Stromal cell of bone marrow (primary cell): ENCODE data around the gene CHAC2.
"Not testable (repeated sequence)": the region's sequence is repeated elsewhere in the genome, so short reads cannot be mapped to it uniquely, and the experiment has no call there.

Experiments
- DNase-seq: peaks from one replicate; pipeline ENCODE4 v3.0.0-alpha.2; 2012; ENCODE audit warnings: low read depth

The CHAC2 gene

DNA sequence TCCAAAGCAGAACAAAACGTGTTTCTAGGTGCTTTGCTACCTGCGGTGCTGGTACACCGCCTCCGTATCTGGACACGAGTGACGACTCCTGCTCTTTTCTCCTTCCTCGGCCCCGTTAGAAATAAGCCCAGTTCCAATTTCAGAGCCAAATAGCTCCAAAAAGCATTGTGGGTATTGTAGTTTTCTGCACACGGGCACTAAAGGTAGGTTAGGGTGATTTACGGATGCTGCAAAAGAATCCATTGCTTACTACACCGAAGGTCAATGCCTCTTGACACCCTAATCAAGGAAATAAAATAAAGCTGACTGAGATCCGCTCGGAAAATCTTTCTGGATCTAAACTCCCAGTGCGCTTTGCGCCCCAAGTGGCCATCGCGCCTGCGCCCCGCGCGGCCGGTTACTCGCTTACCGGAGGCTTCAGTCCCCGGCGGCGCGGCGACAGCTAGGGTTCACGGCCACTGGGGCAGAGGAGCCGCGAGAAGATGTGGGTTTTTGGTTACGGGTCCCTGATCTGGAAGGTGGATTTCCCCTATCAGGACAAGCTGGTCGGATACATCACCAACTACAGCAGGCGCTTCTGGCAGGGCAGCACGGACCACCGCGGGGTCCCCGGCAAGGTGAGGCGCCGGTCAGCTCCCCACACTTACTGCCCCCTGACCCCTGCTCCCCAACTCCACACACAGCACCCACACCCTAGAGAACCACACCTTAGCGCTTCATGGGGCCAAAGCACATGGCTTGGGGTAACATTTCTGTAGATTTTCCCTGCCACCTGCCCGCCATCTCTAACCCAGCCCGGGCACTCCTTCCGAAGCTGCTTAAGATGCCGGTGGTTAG, at the start of gene CHAC2:
CHAC2 (plus strand) TSS at position 400 of the 837 bp plus-strand sequence; CDS start at position 483, 83 bp downstream.
- peak; percentile 44 for DNase-seq

- DNase-seq: not testable (repeated sequence)
Measured at GRCh38 chr2:53720944-53721343, 46.7 kb upstream of the CHAC2 start.

GRCh38 chr2:53724536-53724935, 43.1 kb upstream of the CHAC2 start:
- DNase-seq: peak; percentile 39

DNA sequence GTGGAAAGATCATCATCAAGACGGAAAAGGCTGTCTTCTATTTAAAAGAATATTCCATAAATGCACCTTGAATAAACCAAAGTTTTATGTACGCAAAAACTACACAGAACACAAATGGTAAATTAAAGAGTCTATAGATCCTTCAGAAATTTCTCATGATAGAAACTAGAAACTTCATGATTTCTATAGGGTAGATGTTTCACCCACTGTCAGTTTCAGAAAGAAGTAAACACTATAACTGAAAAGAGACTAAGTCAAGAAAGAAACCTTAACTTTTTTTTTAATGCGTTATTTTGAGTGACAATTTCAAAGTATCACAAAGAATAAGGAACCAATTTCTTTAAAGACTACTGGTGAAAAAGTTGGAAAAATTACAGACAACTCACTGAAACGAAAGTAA, 41.9 kb upstream of the CHAC2 start:
- DNase-seq: no peak

GRCh38 chr2:53727921-53728320, 39.7 kb upstream of the CHAC2 start:
- no peak for DNase-seq

GRCh38 chr2:53729143-53729762, 38.4 kb upstream of the CHAC2 start:
- DNase-seq: no peak

GRCh38 chr2:53737091-53737490, 30.5 kb upstream of the CHAC2 start:
- DNase-seq: no peak

- DNase-seq: no peak
Measured at GRCh38 chr2:53739032-53739431, 28.6 kb upstream of the CHAC2 start.

DNA sequence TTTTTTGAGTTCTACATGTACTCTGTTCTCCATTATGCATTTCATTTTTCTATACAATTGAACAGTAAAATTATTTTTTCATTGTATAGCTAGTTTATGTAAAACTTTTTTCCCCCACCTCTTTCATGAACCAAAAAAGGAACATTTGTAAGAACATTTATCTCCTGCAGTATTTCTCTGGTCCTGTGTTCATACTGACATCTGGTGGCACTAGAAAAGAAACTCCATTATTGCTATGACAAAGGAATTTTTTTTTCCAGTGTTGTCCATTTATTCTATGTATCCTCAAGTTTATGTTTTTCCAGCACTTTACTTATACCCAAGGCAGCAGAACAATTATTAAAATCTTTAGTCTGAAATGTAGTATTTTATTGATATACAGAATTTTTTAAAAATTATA, 27.4 kb upstream of the CHAC2 start:
- DNase-seq: peak; percentile 37

GRCh38 chr2:53744395-53745065, 23.1 kb upstream of the CHAC2 start:
- peak; percentile 24 for DNase-seq

DNA sequence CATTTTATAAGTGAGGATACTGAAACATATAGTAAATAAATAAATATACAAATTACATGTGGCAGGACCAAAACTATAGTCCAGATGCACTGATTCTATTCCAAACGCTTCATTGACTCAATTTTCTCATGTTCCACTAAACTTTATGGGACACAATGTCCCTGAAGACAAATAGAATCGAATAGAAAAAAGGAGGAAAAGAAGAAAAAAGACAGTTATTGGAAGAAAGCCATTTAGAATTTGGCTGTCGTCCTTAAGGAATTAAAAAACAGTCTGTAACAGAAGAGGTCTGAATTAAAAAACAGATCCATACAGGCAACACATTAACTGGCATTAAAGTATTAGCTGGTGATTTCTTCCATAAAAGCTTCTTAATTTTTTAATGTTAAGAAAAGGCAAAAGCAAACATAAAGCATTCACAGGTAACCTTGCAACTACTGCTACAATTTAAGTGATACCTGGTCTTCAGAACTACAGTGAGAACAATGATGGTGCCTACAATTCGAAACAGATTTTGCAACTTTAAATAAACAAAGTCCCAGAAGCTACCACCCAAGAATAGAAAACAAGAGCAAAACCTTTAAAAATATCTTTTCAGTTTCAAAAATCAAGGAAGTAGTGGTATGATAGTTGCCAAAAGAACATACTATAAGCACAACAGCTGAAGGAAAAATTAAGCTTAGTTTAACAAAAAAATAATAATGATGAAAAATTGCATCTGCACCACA, 17.4 kb upstream of the CHAC2 start:
- DNase-seq: no peak

GRCh38 chr2:53751728-53752127, 15.9 kb upstream of the CHAC2 start:
- peak; percentile 36 for DNase-seq

DNA sequence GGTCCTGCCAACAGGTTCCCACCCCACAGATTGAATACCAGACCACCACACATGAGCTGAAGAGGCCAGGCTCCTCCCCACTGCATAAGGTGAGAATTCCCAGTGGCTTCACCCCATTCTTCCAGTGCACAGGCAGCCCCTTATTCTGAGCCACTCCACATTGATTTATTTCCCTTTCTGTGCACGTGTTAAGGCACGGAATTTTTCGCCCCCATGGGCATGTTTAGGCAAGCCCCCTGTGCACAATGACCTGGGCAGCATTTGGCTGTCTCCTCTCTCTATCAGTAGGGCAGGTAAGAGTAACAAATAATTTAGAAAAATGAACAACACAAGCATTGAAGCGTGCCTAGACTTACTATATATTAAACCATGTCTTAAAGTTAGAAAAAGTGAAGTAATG, 15.2 kb upstream of the CHAC2 start:
- DNase-seq: no peak

DNA sequence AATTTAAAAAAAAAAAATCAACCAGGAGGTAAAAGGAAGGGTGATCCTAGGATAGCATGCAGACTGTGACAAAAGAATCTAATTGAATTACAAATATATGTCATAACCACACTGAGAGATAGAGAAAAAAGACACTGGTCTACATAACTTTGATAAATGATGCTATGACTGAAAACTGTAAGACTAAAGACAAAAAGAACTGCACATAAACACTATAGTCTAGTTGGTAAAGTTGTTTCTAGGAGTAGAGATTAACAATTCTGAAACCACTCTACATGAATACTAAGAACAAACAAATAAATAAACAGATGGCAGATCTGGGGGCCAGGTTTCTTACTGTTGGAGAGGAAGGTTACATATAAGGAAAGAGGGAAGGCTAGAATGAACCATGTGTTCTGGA, 14.6 kb upstream of the CHAC2 start:
- DNase-seq: no peak

GRCh38 chr2:53755121-53755520, 12.5 kb upstream of the CHAC2 start:
- no peak for DNase-seq

GRCh38 chr2:53756644-53757043, 11.0 kb upstream of the CHAC2 start:
- DNase-seq: no peak

GRCh38 chr2:53757206-53757605, 10.4 kb upstream of the CHAC2 start:
- not testable (repeated sequence) for DNase-seq

DNA sequence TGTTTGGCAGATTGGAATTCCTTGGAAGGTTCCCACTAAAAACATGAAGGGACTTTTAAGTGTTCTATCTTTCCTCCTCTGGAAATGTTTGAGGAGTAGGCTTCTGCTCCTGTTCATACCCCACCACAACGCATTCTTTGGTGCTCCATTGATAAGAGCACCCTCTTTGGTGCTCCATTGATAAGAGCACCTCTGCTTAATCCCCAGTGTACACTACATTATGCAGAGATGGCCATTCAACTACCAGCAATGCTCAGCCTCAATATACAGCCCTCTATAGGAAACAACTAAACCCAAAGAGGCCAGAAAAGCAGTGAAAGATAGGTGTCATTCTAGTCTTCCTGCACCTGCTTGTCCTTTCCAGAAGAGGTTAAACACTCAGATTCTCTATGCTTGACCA, 1.8 kb upstream of the CHAC2 start:
- no peak for DNase-seq

GRCh38 chr2:53768242-53768542, 588 bp downstream of the CHAC2 start:
- no peak for DNase-seq

DNA sequence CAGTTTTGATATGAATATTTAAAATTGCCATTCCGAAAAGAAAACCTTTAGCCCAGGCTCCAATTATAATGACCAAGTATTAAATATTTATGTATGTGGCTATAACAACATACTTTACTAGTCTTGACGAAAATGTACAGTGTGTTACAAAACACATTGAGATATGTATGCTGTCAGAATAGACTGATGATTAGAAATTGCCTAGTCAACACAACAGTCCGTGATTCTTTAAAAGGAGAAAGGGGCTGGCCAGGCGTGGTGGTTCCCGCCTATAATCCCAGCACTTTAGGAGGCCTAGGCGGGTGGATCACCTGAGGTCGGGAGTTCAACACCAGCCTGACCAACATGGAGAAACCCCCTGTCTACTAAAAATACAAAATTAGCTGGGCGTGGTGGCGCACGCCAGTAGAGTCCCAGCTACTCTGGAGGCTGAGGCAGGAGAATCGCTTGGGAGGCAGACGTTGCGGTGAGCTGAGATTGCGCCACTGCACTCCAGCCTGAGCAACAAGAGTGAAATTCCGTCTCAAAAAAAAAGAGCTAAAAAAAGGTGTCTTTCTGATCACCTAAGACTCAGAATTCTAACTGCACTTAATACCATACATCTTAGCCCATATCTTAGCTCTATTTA, 1.8 kb downstream of the CHAC2 start:
- DNase-seq: no peak

- no peak for DNase-seq
Measured at GRCh38 chr2:53770264-53770663, 2.7 kb downstream of the CHAC2 start.

GRCh38 chr2:53777134-53777533, 9.5 kb downstream of the CHAC2 start:
- no peak for DNase-seq
